Measurements from ENCODE around the gene SF3A1. TPM values are rescaled to one million over a fixed set of nuclear protein-coding genes. Genes with fewer than 3 reads are reported as not detected.

Gene SF3A1
- total RNA-seq, 4 donors from 2014 or later, result 19.5 to 185 (median 40.2) TPM

DNA sequence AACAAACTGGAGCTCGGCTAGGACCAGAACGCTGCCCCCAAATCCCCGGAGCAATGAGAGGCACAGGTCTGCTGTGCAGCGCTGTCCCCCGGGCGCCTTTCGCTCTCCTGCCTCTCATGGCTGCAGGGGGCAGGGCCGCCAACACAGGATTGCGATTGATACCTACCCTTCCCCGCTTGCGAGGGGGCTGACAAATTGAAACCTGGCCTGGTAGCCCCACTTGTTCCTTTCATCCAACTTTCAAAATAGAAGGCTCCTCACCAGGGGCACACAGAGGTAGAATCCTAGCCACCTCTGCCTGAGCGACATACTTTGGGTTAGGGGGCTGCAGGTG is 66.7 kb downstream of the SF3A1 start:
- no peak for DNase-seq
- H3K4me3 ChIP-seq, result peak overlapping the region; percentile 64 to 98
- TF ChIP-seq, protein P1, sequence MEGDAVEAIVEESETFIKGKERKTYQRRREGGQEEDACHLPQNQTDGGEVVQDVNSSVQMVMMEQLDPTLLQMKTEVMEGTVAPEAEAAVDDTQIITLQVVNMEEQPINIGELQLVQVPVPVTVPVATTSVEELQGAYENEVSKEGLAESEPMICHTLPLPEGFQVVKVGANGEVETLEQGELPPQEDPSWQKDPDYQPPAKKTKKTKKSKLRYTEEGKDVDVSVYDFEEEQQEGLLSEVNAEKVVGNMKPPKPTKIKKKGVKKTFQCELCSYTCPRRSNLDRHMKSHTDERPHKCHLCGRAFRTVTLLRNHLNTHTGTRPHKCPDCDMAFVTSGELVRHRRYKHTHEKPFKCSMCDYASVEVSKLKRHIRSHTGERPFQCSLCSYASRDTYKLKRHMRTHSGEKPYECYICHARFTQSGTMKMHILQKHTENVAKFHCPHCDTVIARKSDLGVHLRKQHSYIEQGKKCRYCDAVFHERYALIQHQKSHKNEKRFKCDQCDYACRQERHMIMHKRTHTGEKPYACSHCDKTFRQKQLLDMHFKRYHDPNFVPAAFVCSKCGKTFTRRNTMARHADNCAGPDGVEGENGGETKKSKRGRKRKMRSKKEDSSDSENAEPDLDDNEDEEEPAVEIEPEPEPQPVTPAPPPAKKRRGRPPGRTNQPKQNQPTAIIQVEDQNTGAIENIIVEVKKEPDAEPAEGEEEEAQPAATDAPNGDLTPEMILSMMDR (IDR thresholded peaks at IDR 0.05), result peak in 1 of 4 experiments; percentile 19
- peak in 1 of 2 donors; percentile 4 for TF ChIP-seq POLR2A (IDR thresholded peaks at IDR 0.05)
- H3K27me3 ChIP-seq, result no peaks in the 10 kb centered on the region
- H3K27ac ChIP-seq, result peak overlapping the region; percentile 79 to 91
- peaks cover 13 to 23% of the 10 kb centered on the region in 2 donors for H3K4me1 ChIP-seq
- intact Hi-C loops (cut with DNase I; ENCODE audit: low total_unique reads), result loop anchor here (5.0 kb wide), 1 partner anchor 97 kb away; the partner anchor contains the start of gene RNF215
- no peaks in the 10 kb centered on the region for H3K9me3 ChIP-seq
- H3K36me3 ChIP-seq, result no peaks in the 10 kb centered on the region

DNA sequence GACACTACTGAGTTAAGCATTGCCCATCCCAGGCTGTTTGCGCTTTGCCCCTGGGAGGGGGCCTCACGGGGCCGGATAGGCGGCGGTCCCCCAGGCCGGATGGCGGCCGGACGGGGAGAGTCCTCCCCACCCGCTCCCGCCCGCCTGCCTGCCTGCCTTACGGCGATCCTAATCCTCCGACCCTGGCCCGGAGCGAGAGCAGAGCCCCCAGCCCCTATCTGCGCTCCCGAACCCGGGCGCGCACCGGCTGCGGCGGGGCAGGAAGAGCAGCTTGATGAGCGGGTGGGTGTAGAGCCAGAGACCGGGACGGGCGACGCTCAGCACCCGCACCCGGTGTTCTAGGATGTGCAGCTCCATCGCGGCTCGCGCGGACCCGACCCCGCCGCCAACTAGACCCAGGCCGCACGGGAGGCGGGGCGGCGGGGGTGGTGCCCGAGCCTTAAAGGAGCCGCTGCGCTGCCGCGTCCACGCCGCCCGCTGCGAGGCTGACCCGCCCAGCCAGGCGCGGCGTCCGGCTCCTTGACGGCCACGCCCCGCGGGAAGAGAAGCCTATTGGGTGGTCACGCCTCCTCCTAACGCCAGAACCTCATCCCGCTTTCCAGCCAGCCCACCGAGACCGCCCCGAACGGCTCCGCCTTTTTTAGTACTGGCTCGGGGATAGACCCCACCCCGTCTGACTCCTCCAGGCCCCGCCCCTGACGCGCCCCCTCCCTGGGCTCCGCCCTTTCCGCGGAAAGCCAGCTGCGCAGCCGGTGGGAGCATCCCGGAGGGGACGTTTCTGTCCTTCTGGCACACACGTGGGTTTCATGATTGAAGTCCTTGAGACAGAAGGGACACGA is 67.3 kb downstream of the SF3A1 start, which contains the start of gene CASTOR1:
TSS of gene CASTOR1 (minus strand) at position 365 of the 839 bp plus-strand sequence. CDS start at position 357, 8 bp downstream.
- intact Hi-C loops (cut with DNase I; ENCODE audit: low total_unique reads), result loop anchor here (5.0 kb wide), 1 partner anchor 98 kb away; the partner anchor contains the start of gene RNF215
- Histone ChIP-seq H3K27ac (peak within 1 kb of the TSS; percentile 89 to 95), H3K9me3 (no peaks in the 10 kb centered on the region), H3K4me3 (peak within 1 kb of the TSS; percentile 64 to 98), H3K27me3 (no peaks in the 10 kb centered on the region), H3K4me1 (peaks cover 13 to 23% of the 10 kb centered on the region in 2 donors), H3K36me3 (no peaks in the 10 kb centered on the region)
- peak; percentile 99 for DNase-seq
- peak; percentile 79 to 88 for TF ChIP-seq POLR2A (IDR thresholded peaks at IDR 0.05)
- TF ChIP-seq, protein P1 (IDR thresholded peaks at IDR 0.05), result peak in 2 of 4 experiments; percentile 19 to 28

DNA sequence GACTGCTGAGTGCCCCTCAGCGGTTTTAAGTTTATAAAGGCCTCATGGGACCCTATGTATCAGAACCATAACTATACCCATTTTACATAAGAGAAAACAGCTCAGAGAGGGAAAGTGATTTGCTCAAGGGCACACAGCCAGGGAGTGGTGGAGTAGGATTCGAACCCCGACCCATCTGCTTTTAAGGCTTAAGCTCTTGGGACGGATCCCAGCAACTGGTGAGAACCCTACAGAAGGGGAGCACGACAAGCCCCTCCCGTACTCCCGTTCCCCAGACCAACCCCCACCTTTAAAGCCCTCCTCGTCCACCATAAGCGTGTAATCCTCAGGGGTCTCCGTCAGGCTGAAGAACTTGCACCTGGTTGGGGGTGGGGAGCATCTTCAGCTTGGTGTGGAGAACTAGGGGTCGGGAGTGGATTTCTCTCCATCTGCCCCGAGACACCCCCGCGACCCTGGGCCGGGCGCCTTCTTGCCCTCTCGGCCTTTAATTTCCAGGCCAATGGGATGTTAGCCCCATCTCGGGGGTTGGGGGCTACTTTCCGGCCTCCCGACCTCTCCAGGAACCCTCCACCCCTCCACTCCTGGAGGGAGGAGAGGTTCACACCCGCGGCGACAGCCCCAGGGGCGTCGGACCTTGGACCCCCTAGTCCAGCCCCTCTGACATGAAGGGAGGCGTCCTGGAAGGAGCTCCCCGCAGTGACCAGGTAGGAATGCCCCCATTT is 68.1 kb downstream of the SF3A1 start:
- TF ChIP-seq, protein P1 (IDR thresholded peaks at IDR 0.05), result peak in 1 of 4 experiments; percentile 1
- no peak for TF ChIP-seq POLR2A (IDR thresholded peaks at IDR 0.05)
- no peak for DNase-seq
- Histone ChIP-seq H3K36me3 (no peaks in the 10 kb centered on the region), H3K4me1 (peaks cover 13 to 23% of the 10 kb centered on the region in 2 donors), H3K9me3 (no peaks in the 10 kb centered on the region), H3K27ac (peak overlapping the region; percentile 89 to 95), H3K27me3 (no peaks in the 10 kb centered on the region), H3K4me3 (peak overlapping the region; percentile 64 to 98)
- intact Hi-C loops (cut with DNase I; ENCODE audit: low total_unique reads), result loop anchor here (5.0 kb wide), 1 partner anchor 99 kb away; the partner anchor contains the start of gene RNF215

DNA sequence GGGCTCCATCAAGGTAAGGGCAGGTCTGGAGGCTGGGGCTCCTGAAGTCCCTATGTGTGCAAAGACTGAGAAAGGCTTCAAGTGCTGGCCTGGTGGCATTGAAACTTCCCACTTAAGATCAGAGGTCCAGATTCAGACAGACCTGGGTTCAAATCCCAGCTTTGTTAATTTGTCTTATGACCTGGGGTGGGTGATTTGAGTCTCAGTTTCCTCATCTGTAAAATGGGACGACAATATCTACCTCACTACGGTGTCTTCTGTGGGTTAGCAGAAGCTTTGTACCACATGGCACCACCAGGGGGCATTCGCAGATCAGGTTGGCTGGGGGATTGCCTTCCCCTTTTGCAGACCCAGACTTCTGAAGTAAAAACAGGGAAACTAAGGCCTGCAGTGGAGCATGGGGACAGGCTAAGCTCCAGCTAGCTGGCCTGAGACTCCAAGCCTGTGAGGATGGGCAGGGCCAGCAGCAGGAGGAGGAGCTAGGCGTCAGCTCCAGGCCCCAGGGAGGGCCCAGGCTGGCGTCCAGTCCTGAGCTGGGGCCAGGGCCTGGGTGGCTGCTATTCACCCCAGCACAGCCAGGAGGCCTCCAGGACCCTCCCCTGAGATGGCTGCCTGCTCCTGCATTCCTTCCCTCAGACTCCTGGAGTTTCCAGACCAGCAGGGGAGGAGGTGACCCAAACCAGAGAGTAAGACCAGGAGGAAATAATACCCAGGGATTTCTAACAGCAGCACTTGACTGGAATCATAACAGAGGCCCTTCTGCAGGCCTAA is 68.9 kb downstream of the SF3A1 start:
- H3K27ac ChIP-seq, result peak overlapping the region; percentile 89 to 95
- H3K4me3 ChIP-seq, result peak overlapping the region; percentile 64 to 98
- no peaks in the 10 kb centered on the region for H3K27me3 ChIP-seq
- DNase-seq, result peak; percentile 86 to 88
- intact Hi-C loops (cut with DNase I; ENCODE audit: low total_unique reads), result loop anchor here (5.0 kb wide), 1 partner anchor 99 kb away; the partner anchor contains the start of gene RNF215
- peaks cover 13 to 23% of the 10 kb centered on the region in 2 donors for H3K4me1 ChIP-seq
- TF ChIP-seq, protein P1 (IDR thresholded peaks at IDR 0.05), result peak; percentile 58 to 89 (median 70)
- TF ChIP-seq POLR2A (IDR thresholded peaks at IDR 0.05), result peak; percentile 46 to 57
- no peaks in the 10 kb centered on the region for H3K9me3 ChIP-seq
- no peaks in the 10 kb centered on the region for H3K36me3 ChIP-seq

All from uterus (tissue), 4 donors.